Measurements from ENCODE around the gene PCDHGB4.
"Not testable (repeated sequence)": the region's sequence is repeated elsewhere in the genome, so short reads cannot be mapped to it uniquely, and the experiment has no call there.

The PCDHGB4 gene

GRCh38 chr5:141369994-141370848 is 17.3 kb upstream of the PCDHGB4 start, which contains the start of gene PCDHGB3:
Gene PCDHGB3 (plus strand): TSS chr5:141370242. CDS start chr5:141370395, 153 bp downstream.
- peak; percentile 31; the same call in 1 of the 2 replicates for TF ChIP-seq CTCF (IDR thresholded peaks at IDR 0.05; ENCODE audit: borderline replicate concordance, insufficient read depth, low read depth, low read length)
- no peak within 1 kb of the TSS for H3K4me3 ChIP-seq (ENCODE audit: low read depth, low read length)

- H3K4me3 ChIP-seq (ENCODE audit: low read depth, low read length), result no peak overlapping the region
- no peak for TF ChIP-seq CTCF (IDR thresholded peaks at IDR 0.05; ENCODE audit: borderline replicate concordance, insufficient read depth, low read depth, low read length)
Measured at GRCh38 chr5:141371572-141372475, 15.7 kb upstream of the PCDHGB4 start.

- peak; percentile 24; the same call in 1 of the 2 replicates for TF ChIP-seq CTCF (IDR thresholded peaks at IDR 0.05; ENCODE audit: borderline replicate concordance, insufficient read depth, low read depth, low read length)
- H3K4me3 ChIP-seq (ENCODE audit: low read depth, low read length), result no peak within 1 kb of the TSS
Measured at GRCh38 chr5:141373673-141374317, 13.7 kb upstream of the PCDHGB4 start, which contains the start of gene PCDHGA6. Gene PCDHGA6 (plus strand): TSS chr5:141373891. CDS start chr5:141374084, 193 bp downstream.

GRCh38 chr5:141374627-141375026 is 12.9 kb upstream of the PCDHGB4 start:
- no peak for TF ChIP-seq CTCF (IDR thresholded peaks at IDR 0.05; ENCODE audit: borderline replicate concordance, insufficient read depth, low read depth, low read length)
- no peak overlapping the region for H3K4me3 ChIP-seq (ENCODE audit: low read depth, low read length)

- not testable (repeated sequence) for H3K4me3 ChIP-seq (ENCODE audit: low read depth, low read length)
Measured at GRCh38 chr5:141375444-141376155, 11.9 kb upstream of the PCDHGB4 start.

- peak within 1 kb of the TSS; percentile 54 for H3K4me3 ChIP-seq (ENCODE audit: low read depth, low read length)
- TF ChIP-seq CTCF (IDR thresholded peaks at IDR 0.05; ENCODE audit: borderline replicate concordance, insufficient read depth, low read depth, low read length), result peak; percentile 36; the same call in 1 of the 2 replicates
Measured at GRCh38 chr5:141382469-141383294, 4.8 kb upstream of the PCDHGB4 start, which contains the start of gene PCDHGA7. Gene PCDHGA7 (plus strand): TSS chr5:141382742. CDS start chr5:141382900, 158 bp downstream.

Data from GM12875 (cell line).